ENCODE data around the gene UVRAG.

GRCh38 chr11:75841739-75842138 lies 26.7 kb downstream of the UVRAG start:
- TF ChIP-seq PAX5 (IDR thresholded peaks at IDR 0.05; ENCODE audit: insufficient read depth, low read length, severe bottlenecking) (no peak), POLR2A (IDR thresholded peaks at IDR 0.05; ENCODE audit: low read depth, low read length) (no peak), TAF1 (IDR thresholded peaks at IDR 0.05; ENCODE audit: low read depth, low read length) (no peak), POLR2AphosphoS5 (IDR thresholded peaks at IDR 0.05; ENCODE audit: low read depth, low read length) (no peak), SPI1 (IDR thresholded peaks at IDR 0.05; ENCODE audit: low read depth, low read length) (no peak), POU2F2 (IDR thresholded peaks at IDR 0.05; ENCODE audit: low read depth, low read length) (no peak)

Measured in GM12891 (cell line).